HL-60 (cell line): ENCODE measurements around the gene RHBDL1.

Experiments
- POLR2AphosphoS5 ChIP-seq: IDR thresholded peaks from 2 replicates; pipeline ENCODE4 v1.6.1; 2012; ENCODE audit warnings: low read depth
- TF ChIP-seq, protein P1 (sequence below): IDR thresholded peaks from one replicate; pipeline ENCODE4 v1.5.1; 2011; ENCODE audit warnings: low read length, control low read depth, inconsistent platforms; ENCODE audit not compliant: insufficient read depth

DNA sequence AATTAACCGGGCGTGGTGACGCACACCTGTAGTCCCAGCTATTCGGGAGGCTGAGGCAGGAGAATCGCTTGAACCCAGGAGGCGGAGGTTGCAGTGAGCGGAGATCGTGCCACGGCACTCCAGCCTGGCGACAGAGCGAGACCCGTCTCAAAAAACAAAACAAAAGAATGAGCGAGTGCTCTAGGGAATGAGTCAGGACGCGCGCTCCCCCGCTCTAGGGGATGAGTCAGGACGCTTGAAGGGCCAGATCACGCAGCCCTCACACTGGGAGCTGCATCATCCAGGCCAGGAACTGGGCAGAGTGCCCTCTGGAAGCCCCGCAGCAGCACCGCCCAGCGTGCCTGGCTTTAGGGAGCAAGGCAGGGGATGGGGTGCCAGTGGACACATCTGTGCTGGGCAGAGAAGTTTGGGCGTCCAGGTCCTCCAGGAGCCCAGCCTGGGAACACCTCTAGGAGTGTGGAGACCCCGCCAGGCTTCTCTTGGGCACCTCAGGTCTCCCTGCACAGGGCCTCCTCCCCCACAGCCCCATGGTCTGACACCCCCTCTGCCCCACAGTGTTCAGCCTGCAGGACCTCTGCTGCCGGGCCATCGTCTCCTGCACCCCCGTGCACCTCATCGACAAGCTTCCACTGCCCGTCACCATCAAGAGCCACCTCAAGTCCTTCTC is 48.6 kb upstream of the RHBDL1 start:
- TF ChIP-seq, protein P1, sequence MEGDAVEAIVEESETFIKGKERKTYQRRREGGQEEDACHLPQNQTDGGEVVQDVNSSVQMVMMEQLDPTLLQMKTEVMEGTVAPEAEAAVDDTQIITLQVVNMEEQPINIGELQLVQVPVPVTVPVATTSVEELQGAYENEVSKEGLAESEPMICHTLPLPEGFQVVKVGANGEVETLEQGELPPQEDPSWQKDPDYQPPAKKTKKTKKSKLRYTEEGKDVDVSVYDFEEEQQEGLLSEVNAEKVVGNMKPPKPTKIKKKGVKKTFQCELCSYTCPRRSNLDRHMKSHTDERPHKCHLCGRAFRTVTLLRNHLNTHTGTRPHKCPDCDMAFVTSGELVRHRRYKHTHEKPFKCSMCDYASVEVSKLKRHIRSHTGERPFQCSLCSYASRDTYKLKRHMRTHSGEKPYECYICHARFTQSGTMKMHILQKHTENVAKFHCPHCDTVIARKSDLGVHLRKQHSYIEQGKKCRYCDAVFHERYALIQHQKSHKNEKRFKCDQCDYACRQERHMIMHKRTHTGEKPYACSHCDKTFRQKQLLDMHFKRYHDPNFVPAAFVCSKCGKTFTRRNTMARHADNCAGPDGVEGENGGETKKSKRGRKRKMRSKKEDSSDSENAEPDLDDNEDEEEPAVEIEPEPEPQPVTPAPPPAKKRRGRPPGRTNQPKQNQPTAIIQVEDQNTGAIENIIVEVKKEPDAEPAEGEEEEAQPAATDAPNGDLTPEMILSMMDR, result no peak
- TF ChIP-seq POLR2AphosphoS5, result no peak
